Uterus (tissue), 4 donors: ENCODE results near the gene LPP. TPM values are rescaled to one million over a fixed set of nuclear protein-coding genes. Genes with fewer than 3 reads are reported as not detected.

Experiments
- DNase-seq, 2 donors: peaks; one replicate each; pipeline ENCODE4 v3.0.0-alpha.2; 2019 to 2020
- H3K27ac ChIP-seq, 2 donors: fragments of 200-600 bp; sonication (generic); 1 replicate in 1 of 2; 2 replicates in 1 of 2; pipeline ENCODE4 v1.5.1; 2016 to 2018
- H3K27me3 ChIP-seq, 2 donors: fragments of 200-600 bp; sonication (generic); one replicate each; pipeline ENCODE4 v1.5.1; 2018 to 2019; ENCODE audit warnings: control low read depth in 1 of 2
- H3K36me3 ChIP-seq, 2 donors: fragments of 200-600 bp; sonication (generic); one replicate each; pipeline ENCODE4 v1.5.1; 2019; ENCODE audit warnings: control low read depth in 1 of 2
- H3K4me1 ChIP-seq, 2 donors: fragments of 200-600 bp; sonication (generic); one replicate each; pipeline ENCODE4 v1.5.1; 2018 to 2019; ENCODE audit warnings: control low read depth in 1 of 2
- H3K4me3 ChIP-seq, 2 donors: fragments of 200-600 bp; sonication (generic); 1 replicate in 1 of 2; 2 replicates in 1 of 2; pipeline ENCODE4 v1.5.1; 2018 to 2019; ENCODE audit warnings: mild to moderate bottlenecking in 1 of 2
- H3K9me3 ChIP-seq, 2 donors: fragments of 200-600 bp; sonication (generic); one replicate each; pipeline ENCODE4 v1.5.1; 2019; ENCODE audit warnings: control low read depth in 1 of 2
- POLR2A ChIP-seq, 2 donors: fragments of 450-650 bp; IDR thresholded peaks; one replicate each; pipeline ENCODE4 v1.6.1; 2016; ENCODE audit warnings: antibody characterized with exemption in 2 of 2, mild to moderate bottlenecking in 1 of 2, moderate library complexity in 1 of 2
- intact Hi-C: fragments of 100-400 bp; cut with DNase I; formaldehyde crosslinking; loops from one replicate; pipeline ENCODE4 v1.15.1; 2023; ENCODE audit warnings: low total_unique reads
- total RNA-seq, 4 donors: library from RNA; depleted of rRNA in 3 of 4; stranded (reverse); fragments of >200 nt in 3 of 4; gene quantifications; one replicate each; pipeline versions ENCODE4 v1.1.0 to v1.2.4, GENCODE V29; 2014 to 2023
- TF ChIP-seq, protein P1 (sequence below), 4 experiments: fragments of 200-600 bp in 2 of 4; fragments of 450-650 bp in 2 of 4; sonication (generic) in 2 of 4; IDR thresholded peaks; one replicate each; pipeline ENCODE4 v1.5.1; 2016 to 2019; ENCODE audit warnings: antibody characterized with exemption in 4 of 4, mild to moderate bottlenecking in 2 of 4, moderate library complexity in 1 of 4
- donor health status: DM: yes; HTN: yes; CAD: no.

The LPP gene
- total RNA-seq, 4 donors from 2014 or later, result 180 to 1,374 (median 712) TPM

DNA sequence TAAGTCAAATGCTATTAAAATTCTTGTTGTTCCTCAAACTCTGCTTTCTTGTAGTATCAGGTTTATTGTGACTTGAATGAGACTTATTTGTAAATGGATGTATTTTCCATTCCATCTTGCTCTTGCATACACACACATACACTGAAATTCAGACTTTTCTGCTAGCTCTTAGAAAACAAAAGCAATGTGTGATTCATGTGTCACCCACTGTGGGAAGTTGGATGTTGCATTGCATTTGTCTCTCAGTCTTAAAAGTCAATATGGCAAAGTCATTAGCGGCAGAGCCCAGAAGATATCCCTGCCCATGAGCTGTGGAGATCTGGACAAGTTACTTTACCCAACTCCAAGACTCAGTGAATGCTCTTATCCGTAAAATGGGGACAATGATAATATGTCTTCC lies 660.6 kb downstream of the LPP start:
- peaks cover 0 to 5% of the 10 kb centered on the region in 2 donors for H3K4me1 ChIP-seq
- intact Hi-C loops, result no loop called here

GRCh38 chr3:188817103-188817934 lies 663.4 kb downstream of the LPP start:
- Histone ChIP-seq H3K27me3 (no peaks in the 10 kb centered on the region), H3K4me3 (no peak overlapping the region), H3K36me3 (no peaks in the 10 kb centered on the region), H3K4me1 (peaks cover 0 to 7% of the 10 kb centered on the region in 2 donors), H3K9me3 (no peaks in the 10 kb centered on the region), H3K27ac (no peak overlapping the region)
- DNase-seq, result no peak
- TF ChIP-seq, protein P1, sequence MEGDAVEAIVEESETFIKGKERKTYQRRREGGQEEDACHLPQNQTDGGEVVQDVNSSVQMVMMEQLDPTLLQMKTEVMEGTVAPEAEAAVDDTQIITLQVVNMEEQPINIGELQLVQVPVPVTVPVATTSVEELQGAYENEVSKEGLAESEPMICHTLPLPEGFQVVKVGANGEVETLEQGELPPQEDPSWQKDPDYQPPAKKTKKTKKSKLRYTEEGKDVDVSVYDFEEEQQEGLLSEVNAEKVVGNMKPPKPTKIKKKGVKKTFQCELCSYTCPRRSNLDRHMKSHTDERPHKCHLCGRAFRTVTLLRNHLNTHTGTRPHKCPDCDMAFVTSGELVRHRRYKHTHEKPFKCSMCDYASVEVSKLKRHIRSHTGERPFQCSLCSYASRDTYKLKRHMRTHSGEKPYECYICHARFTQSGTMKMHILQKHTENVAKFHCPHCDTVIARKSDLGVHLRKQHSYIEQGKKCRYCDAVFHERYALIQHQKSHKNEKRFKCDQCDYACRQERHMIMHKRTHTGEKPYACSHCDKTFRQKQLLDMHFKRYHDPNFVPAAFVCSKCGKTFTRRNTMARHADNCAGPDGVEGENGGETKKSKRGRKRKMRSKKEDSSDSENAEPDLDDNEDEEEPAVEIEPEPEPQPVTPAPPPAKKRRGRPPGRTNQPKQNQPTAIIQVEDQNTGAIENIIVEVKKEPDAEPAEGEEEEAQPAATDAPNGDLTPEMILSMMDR (IDR thresholded peaks at IDR 0.05), result no peak
- no peak for TF ChIP-seq POLR2A (IDR thresholded peaks at IDR 0.05)
- intact Hi-C loops, result no loop called here

More for the DNA sequence above, 660.6 kb downstream of the LPP start:
- Histone ChIP-seq H3K27me3 (no peaks in the 10 kb centered on the region), H3K36me3 (no peaks in the 10 kb centered on the region), H3K4me3 (no peak overlapping the region), H3K9me3 (no peaks in the 10 kb centered on the region), H3K27ac (no peak overlapping the region)
- DNase-seq, result no peak
- TF ChIP-seq, protein P1 (IDR thresholded peaks at IDR 0.05), result no peak
- TF ChIP-seq POLR2A (IDR thresholded peaks at IDR 0.05), result no peak

DNA sequence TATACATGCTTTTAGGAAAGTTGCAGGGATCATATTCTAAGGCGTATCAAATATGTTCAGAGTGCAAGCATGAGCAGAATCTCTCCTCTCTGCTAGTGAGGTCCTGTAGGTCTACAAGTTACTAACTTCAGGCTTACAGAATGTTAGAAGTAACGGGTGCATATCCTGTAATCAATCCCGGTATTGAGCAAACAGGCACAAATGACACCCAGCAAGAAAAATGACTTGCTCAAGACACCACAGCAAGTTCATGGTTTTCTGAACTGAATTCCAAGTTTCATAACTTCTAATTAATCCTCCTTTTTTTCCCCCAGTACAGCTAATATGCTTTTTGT lies 663.9 kb downstream of the LPP start:
- Histone ChIP-seq H3K36me3 (no peaks in the 10 kb centered on the region), H3K27ac (no peak overlapping the region), H3K9me3 (no peaks in the 10 kb centered on the region), H3K4me3 (no peak overlapping the region), H3K4me1 (peaks cover 0 to 7% of the 10 kb centered on the region in 2 donors), H3K27me3 (no peaks in the 10 kb centered on the region)
- no peak for DNase-seq
- intact Hi-C loops, result no loop called here
- no peak for TF ChIP-seq POLR2A (IDR thresholded peaks at IDR 0.05)
- TF ChIP-seq, protein P1 (IDR thresholded peaks at IDR 0.05), result no peak

GRCh38 chr3:188818282-188818681 lies 664.3 kb downstream of the LPP start:
- TF ChIP-seq POLR2A (IDR thresholded peaks at IDR 0.05), result no peak
- TF ChIP-seq, protein P1 (IDR thresholded peaks at IDR 0.05), result no peak
- H3K27ac ChIP-seq, result no peak overlapping the region
- no peaks in the 10 kb centered on the region for H3K27me3 ChIP-seq
- intact Hi-C loops, result no loop called here
- no peak overlapping the region for H3K4me3 ChIP-seq
- H3K9me3 ChIP-seq, result no peaks in the 10 kb centered on the region
- DNase-seq, result no peak
- no peaks in the 10 kb centered on the region for H3K36me3 ChIP-seq
- H3K4me1 ChIP-seq, result peaks cover 0 to 7% of the 10 kb centered on the region in 2 donors

GRCh38 chr3:188819939-188820338 lies 666.0 kb downstream of the LPP start:
- Histone ChIP-seq H3K9me3 (no peaks in the 10 kb centered on the region), H3K27me3 (no peaks in the 10 kb centered on the region), H3K4me1 (peaks cover 0 to 7% of the 10 kb centered on the region in 2 donors), H3K36me3 (no peaks in the 10 kb centered on the region), H3K27ac (peak overlapping the region; percentile 19 to 65), H3K4me3 (no peak overlapping the region)
- TF ChIP-seq, protein P1 (IDR thresholded peaks at IDR 0.05), result no peak
- no peak for TF ChIP-seq POLR2A (IDR thresholded peaks at IDR 0.05)
- DNase-seq, result peak; percentile 30 to 43
- intact Hi-C loops, result no loop called here
